ENCODE data around the gene MIDN. TPM values are rescaled to one million over a fixed set of nuclear protein-coding genes. Genes with fewer than 3 reads are reported as not detected.

The MIDN gene
- total RNA-seq, 2 donors from 2014 or later, result 202 to 276 TPM

GRCh38 chr19:1229924-1230782, 18.2 kb upstream of the MIDN start:
- no peak for ATAC-seq
- no peak for DNase-seq
- intact Hi-C loops (cut with DNase I, micrococcal nuclease), result no loop called here

GRCh38 chr19:1230783-1231489, 17.4 kb upstream of the MIDN start:
- intact Hi-C loops (cut with DNase I, micrococcal nuclease), result no loop called here
- ATAC-seq (no peak), DNase-seq (no peak)

GRCh38 chr19:1231729-1232637, 16.4 kb upstream of the MIDN start:
- ATAC-seq, result peak; percentile 49
- intact Hi-C loops (cut with DNase I, micrococcal nuclease), result no loop called here
- DNase-seq, result no peak

- peak in 1 of 2 donors; percentile 49 for DNase-seq
Observed at GRCh38 chr19:1232652-1233072, 15.7 kb upstream of the MIDN start.

GRCh38 chr19:1233115-1233667, 15.2 kb upstream of the MIDN start:
- intact Hi-C loops (cut with DNase I, micrococcal nuclease), result no loop called here
- peak; percentile 33 for ATAC-seq
- DNase-seq, result no peak

More at GRCh38 chr19:1232652-1233072, 15.7 kb upstream of the MIDN start:
- peak; percentile 33 for ATAC-seq
- intact Hi-C loops (cut with DNase I, micrococcal nuclease), result no loop called here

- DNase-seq (no peak), ATAC-seq (no peak)
- intact Hi-C loops (cut with DNase I, micrococcal nuclease), result no loop called here
Observed at GRCh38 chr19:1234051-1234954, 14.1 kb upstream of the MIDN start.

- intact Hi-C loops (cut with DNase I, micrococcal nuclease), result no loop called here
- no peak for ATAC-seq
Observed at GRCh38 chr19:1234955-1235380, 13.4 kb upstream of the MIDN start.

GRCh38 chr19:1235625-1236538, 12.5 kb upstream of the MIDN start:
- ATAC-seq (no peak), DNase-seq (no peak)
- intact Hi-C loops (cut with DNase I, micrococcal nuclease), result no loop called here

More at GRCh38 chr19:1234955-1235380, 13.4 kb upstream of the MIDN start:
- DNase-seq, result no peak

- ATAC-seq (no peak), DNase-seq (no peak)
- intact Hi-C loops (cut with DNase I, micrococcal nuclease), result no loop called here
Observed at GRCh38 chr19:1236576-1236975, 11.8 kb upstream of the MIDN start.

- intact Hi-C loops (cut with DNase I, micrococcal nuclease), result no loop called here
- DNase-seq, result no peak
Observed at GRCh38 chr19:1237027-1237659, 11.2 kb upstream of the MIDN start.

GRCh38 chr19:1237754-1238368, 10.5 kb upstream of the MIDN start, which contains the start of gene CBARP:
Gene CBARP (minus strand): TSS chr19:1238005. CDS start chr19:1236100, 1,905 bp downstream.
- DNase-seq (peak in 1 of 2 donors; percentile 43), ATAC-seq (no peak)
- intact Hi-C loops (cut with DNase I, micrococcal nuclease), result no loop called here

More at GRCh38 chr19:1237027-1237659, 11.2 kb upstream of the MIDN start:
- ATAC-seq, result no peak

- DNase-seq, result no peak
- no peak for ATAC-seq
- intact Hi-C loops (cut with DNase I, micrococcal nuclease), result no loop called here
Observed at GRCh38 chr19:1238369-1239303, 9.7 kb upstream of the MIDN start.

- no peak for DNase-seq
- intact Hi-C loops (cut with DNase I, micrococcal nuclease), result no loop called here
- no peak for ATAC-seq
Observed at GRCh38 chr19:1239420-1239795, 9.0 kb upstream of the MIDN start.

- DNase-seq, result peak; percentile 78 to 88
- peak; percentile 18 for ATAC-seq
- intact Hi-C loops (cut with DNase I, micrococcal nuclease), result no loop called here
Observed at GRCh38 chr19:1239796-1240737, 8.3 kb upstream of the MIDN start.

Measured in left colon (tissue), 2 donors.